MCF 10A (cell line): ENCODE data around the gene CACNA1S. TPM values are rescaled to one million over a fixed set of nuclear protein-coding genes. Genes with fewer than 3 reads are reported as not detected.

Source experiments
- BruUV-seq: library from RNA; stranded (reverse); fragments of 400-500 nt; replicated peaks from 2 replicates; lab custom pipeline; 2021; lab: Mats Ljungman, UMichigan
- CTCF ChIA-PET: fragments of 300-600 bp; sonication (Branson Sonifier 250); formaldehyde crosslinking; extraction: SDS; loops from one replicate; lab custom pipeline; 2021; ENCODE audit warnings: antibody characterized with exemption, inconsistent platforms; lab: Yijun Ruan, JAX
- POLR2A ChIA-PET: fragments of 300-600, 350-650 bp; sonication (Branson Sonifier 250); formaldehyde crosslinking; extraction: SDS; loops from one replicate; lab custom pipeline; 2020; ENCODE audit warnings: antibody characterized with exemption, inconsistent platforms; lab: Yijun Ruan, JAX
- DNase-seq: peaks from one replicate; pipeline ENCODE4 v3.0.0-alpha.2; 2018; ENCODE audit not compliant: unreplicated experiment
- H3K27ac Mint-ChIP-seq: one replicate; pipeline ENCODE4 v1.8.0; 2022; ENCODE audit warnings: mild to moderate bottlenecking, low read depth, mixed read lengths; ENCODE audit not compliant: unreplicated experiment
- H3K27me3 Mint-ChIP-seq: one replicate; pipeline ENCODE4 v1.8.0; 2022; ENCODE audit warnings: mixed read lengths; ENCODE audit not compliant: insufficient read depth, unreplicated experiment
- H3K36me3 Mint-ChIP-seq: one replicate; pipeline ENCODE4 v1.8.0; 2022; ENCODE audit warnings: mild to moderate bottlenecking, moderate library complexity, mixed read lengths; ENCODE audit not compliant: insufficient read depth, unreplicated experiment
- H3K4me1 Mint-ChIP-seq: one replicate; pipeline ENCODE4 v1.8.0; 2022; ENCODE audit warnings: mixed read lengths; ENCODE audit not compliant: insufficient read depth, unreplicated experiment
- H3K4me3 Mint-ChIP-seq: one replicate; pipeline ENCODE4 v1.8.0; 2022; ENCODE audit warnings: mild to moderate bottlenecking, moderate library complexity, mixed read lengths; ENCODE audit not compliant: unreplicated experiment
- H3K9me3 Mint-ChIP-seq: one replicate; pipeline ENCODE4 v1.8.0; 2022; ENCODE audit warnings: mixed read lengths; ENCODE audit not compliant: unreplicated experiment
- intact Hi-C: fragments of 100-400 bp; cut with micrococcal nuclease; formaldehyde crosslinking; loops from 2 replicates; pipeline ENCODE4 v1.14.1; 2022
- total RNA-seq: library from RNA; stranded (reverse); gene quantifications from 2 replicates; pipeline ENCODE4 v1.2.3, GENCODE V29; 2022
- TF ChIP-seq, protein P1 (sequence below): fragments of 200-600 bp; IDR thresholded peaks from one replicate; pipeline ENCODE4 v1.8.0; 2022; ENCODE audit warnings: antibody characterized with exemption, mild to moderate bottlenecking; ENCODE audit not compliant: unreplicated experiment

The CACNA1S gene
- total RNA-seq, 1 experiment from 2014 or later: not detected

- TF ChIP-seq, protein P1, sequence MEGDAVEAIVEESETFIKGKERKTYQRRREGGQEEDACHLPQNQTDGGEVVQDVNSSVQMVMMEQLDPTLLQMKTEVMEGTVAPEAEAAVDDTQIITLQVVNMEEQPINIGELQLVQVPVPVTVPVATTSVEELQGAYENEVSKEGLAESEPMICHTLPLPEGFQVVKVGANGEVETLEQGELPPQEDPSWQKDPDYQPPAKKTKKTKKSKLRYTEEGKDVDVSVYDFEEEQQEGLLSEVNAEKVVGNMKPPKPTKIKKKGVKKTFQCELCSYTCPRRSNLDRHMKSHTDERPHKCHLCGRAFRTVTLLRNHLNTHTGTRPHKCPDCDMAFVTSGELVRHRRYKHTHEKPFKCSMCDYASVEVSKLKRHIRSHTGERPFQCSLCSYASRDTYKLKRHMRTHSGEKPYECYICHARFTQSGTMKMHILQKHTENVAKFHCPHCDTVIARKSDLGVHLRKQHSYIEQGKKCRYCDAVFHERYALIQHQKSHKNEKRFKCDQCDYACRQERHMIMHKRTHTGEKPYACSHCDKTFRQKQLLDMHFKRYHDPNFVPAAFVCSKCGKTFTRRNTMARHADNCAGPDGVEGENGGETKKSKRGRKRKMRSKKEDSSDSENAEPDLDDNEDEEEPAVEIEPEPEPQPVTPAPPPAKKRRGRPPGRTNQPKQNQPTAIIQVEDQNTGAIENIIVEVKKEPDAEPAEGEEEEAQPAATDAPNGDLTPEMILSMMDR: no peak
- no peak for DNase-seq
- ChIA-PET POLR2A (interaction anchor here (1.8 kb wide), 1 partner anchor 12 kb away, joined by 6 read pairs; no protein-coding TSS in a partner anchor), CTCF (interaction anchor here (0.6 to 2.2 kb wide), 8 partner anchors 8 to 624 kb away, joined by 3 to 11 read pairs (median 6); no protein-coding TSS in a partner anchor)
- Mint-ChIP-seq H3K9me3 (no peaks in the 10 kb centered on the region), H3K4me3 (no peak overlapping the region), H3K27ac (no peak overlapping the region), H3K27me3 (no peaks in the 10 kb centered on the region), H3K36me3 (peaks cover 31% of the 10 kb centered on the region), H3K4me1 (peaks cover 11% of the 10 kb centered on the region)
- intact Hi-C loops: no loop called here
- BruUV-seq: no TSS peak
These were observed 28.7 kb upstream of the CACNA1S start for GRCh38 chr1:201140941-201141260.

GRCh38 chr1:201140235-201140940, 28.2 kb upstream of the CACNA1S start:
- Mint-ChIP-seq H3K9me3 (no peaks in the 10 kb centered on the region), H3K4me1 (peaks cover 11% of the 10 kb centered on the region), H3K36me3 (peaks cover 31% of the 10 kb centered on the region), H3K27ac (no peak overlapping the region), H3K27me3 (no peaks in the 10 kb centered on the region), H3K4me3 (no peak overlapping the region)
- ChIA-PET CTCF (interaction anchor here (0.6 to 1.6 kb wide), 8 partner anchors 9 to 624 kb away, joined by 3 to 11 read pairs (median 4); no protein-coding TSS in a partner anchor), POLR2A (interaction anchor here (0.5 to 1.8 kb wide), 2 partner anchors 13 to 20 kb away, joined by 3 to 6 read pairs; no protein-coding TSS in a partner anchor)
- no TSS peak for BruUV-seq
- intact Hi-C loops: no loop called here
- TF ChIP-seq, protein P1: no peak
- DNase-seq: no peak

- no peak for DNase-seq
- peaks cover 11% of the 10 kb centered on the region for H3K4me1 Mint-ChIP-seq
- BruUV-seq: no TSS peak
- no peaks in the 10 kb centered on the region for H3K9me3 Mint-ChIP-seq
- peaks cover 33% of the 10 kb centered on the region for H3K36me3 Mint-ChIP-seq
- POLR2A ChIA-PET: interaction anchor here (0.5 to 1.8 kb wide), 2 partner anchors 14 to 21 kb away, joined by 3 to 6 read pairs; no protein-coding TSS in a partner anchor
- H3K27ac Mint-ChIP-seq: no peak overlapping the region
- TF ChIP-seq, protein P1: no peak
- H3K27me3 Mint-ChIP-seq: no peaks in the 10 kb centered on the region
- H3K4me3 Mint-ChIP-seq: no peak overlapping the region
- intact Hi-C loops: no loop called here
- CTCF ChIA-PET: interaction anchor here (0.7 to 6.9 kb wide), 9 partner anchors 9 to 268 kb away, joined by 3 to 47 read pairs (median 7); no protein-coding TSS in a partner anchor
These were observed 27.5 kb upstream of the CACNA1S start for GRCh38 chr1:201139756-201140155.

GRCh38 chr1:201139306-201139705, 27.1 kb upstream of the CACNA1S start:
- intact Hi-C loops: no loop called here
- peaks cover 11% of the 10 kb centered on the region for H3K4me1 Mint-ChIP-seq
- no peaks in the 10 kb centered on the region for H3K27me3 Mint-ChIP-seq
- peaks cover 34% of the 10 kb centered on the region for H3K36me3 Mint-ChIP-seq
- H3K9me3 Mint-ChIP-seq: no peaks in the 10 kb centered on the region
- ChIA-PET CTCF (interaction anchor here (0.6 to 6.9 kb wide), 5 partner anchors 9 to 54 kb away, joined by 3 to 47 read pairs (median 3); no protein-coding TSS in a partner anchor), POLR2A (interaction anchor here (3.2 kb wide), 1 partner anchor 11 kb away, joined by 14 read pairs; no protein-coding TSS in a partner anchor)
- H3K27ac Mint-ChIP-seq: no peak overlapping the region
- DNase-seq: no peak
- TF ChIP-seq, protein P1: no peak
- BruUV-seq: no TSS peak
- H3K4me3 Mint-ChIP-seq: no peak overlapping the region
